GM12891 (cell line): ENCODE data around the gene CTNND2.

Source experiments
- PAX5 ChIP-seq: IDR thresholded peaks from 2 replicates; pipeline ENCODE4 v1.6.1; 2011; ENCODE audit warnings: low read length, moderate library complexity, mild to moderate bottlenecking; ENCODE audit not compliant: insufficient read depth, severe bottlenecking
- POLR2A ChIP-seq: IDR thresholded peaks from 2 replicates; pipeline ENCODE4 v1.6.1; 2011; ENCODE audit warnings: low read depth, low read length, control low read depth
- POLR2AphosphoS5 ChIP-seq: IDR thresholded peaks from 2 replicates; pipeline ENCODE4 v1.6.1; 2011; ENCODE audit warnings: low read depth, low read length, control low read depth
- POU2F2 ChIP-seq: IDR thresholded peaks from 2 replicates; pipeline ENCODE4 v1.6.1; 2011; ENCODE audit warnings: low read depth, mild to moderate bottlenecking, control low read depth, low read length, moderate library complexity
- SPI1 ChIP-seq: IDR thresholded peaks from 2 replicates; pipeline ENCODE4 v1.6.1; 2011; ENCODE audit warnings: low read depth, low read length, control low read depth
- TAF1 ChIP-seq: IDR thresholded peaks from 2 replicates; pipeline ENCODE4 v1.6.1; 2011; ENCODE audit warnings: low read depth, low read length, control low read depth

- TF ChIP-seq POLR2AphosphoS5 (no peak), POLR2A (no peak), TAF1 (no peak), POU2F2 (no peak), PAX5 (no peak), SPI1 (no peak)
Measured at GRCh38 chr5:11497651-11498050, 406.6 kb downstream of the CTNND2 start.
